Fibroblast of mammary gland (primary cell): Measurements from ENCODE around the gene RGMB.
"Not testable (repeated sequence)": the region's sequence is repeated elsewhere in the genome, so short reads cannot be mapped to it uniquely, and the experiment has no call there.

Experiments used
- DNase-seq: peaks from one replicate; pipeline ENCODE4 v3.0.0-alpha.2; 2010; ENCODE audit warnings: low read depth
- H3K4me3 ChIP-seq: 2 replicates; pipeline ENCODE4 v1.5.1; 2011; ENCODE audit warnings: low read depth, mild to moderate bottlenecking, low read length, moderate library complexity; ENCODE audit not compliant: control insufficient read depth
- TF ChIP-seq, protein P1 (sequence below): conservative IDR thresholded peaks from 2 replicates; pipeline ENCODE4 v1.5.1; 2011; ENCODE audit warnings: low read depth, low read length, inconsistent platforms; ENCODE audit not compliant: control insufficient read depth, insufficient read depth

RGMB gene

DNA sequence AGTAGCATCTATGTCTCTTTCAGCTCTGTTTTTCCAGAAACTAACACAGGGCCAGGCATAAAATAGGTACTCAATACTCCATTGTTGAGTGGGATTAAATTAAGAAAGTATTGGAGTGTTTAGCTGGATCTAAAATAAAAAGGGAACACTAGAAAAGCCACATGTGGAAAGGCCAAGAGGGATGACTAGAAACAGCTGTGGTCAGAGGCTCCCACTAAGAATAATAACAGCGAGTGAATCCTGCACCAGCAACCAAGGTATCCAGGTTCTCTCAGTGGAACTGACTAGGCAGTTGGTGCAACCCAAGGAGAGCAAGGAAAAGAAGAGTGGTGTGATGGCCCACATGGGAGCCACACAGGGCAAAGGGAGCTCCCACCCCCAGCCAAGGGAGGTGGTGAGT lies 31.5 kb upstream of the RGMB start:
- TF ChIP-seq, protein P1, sequence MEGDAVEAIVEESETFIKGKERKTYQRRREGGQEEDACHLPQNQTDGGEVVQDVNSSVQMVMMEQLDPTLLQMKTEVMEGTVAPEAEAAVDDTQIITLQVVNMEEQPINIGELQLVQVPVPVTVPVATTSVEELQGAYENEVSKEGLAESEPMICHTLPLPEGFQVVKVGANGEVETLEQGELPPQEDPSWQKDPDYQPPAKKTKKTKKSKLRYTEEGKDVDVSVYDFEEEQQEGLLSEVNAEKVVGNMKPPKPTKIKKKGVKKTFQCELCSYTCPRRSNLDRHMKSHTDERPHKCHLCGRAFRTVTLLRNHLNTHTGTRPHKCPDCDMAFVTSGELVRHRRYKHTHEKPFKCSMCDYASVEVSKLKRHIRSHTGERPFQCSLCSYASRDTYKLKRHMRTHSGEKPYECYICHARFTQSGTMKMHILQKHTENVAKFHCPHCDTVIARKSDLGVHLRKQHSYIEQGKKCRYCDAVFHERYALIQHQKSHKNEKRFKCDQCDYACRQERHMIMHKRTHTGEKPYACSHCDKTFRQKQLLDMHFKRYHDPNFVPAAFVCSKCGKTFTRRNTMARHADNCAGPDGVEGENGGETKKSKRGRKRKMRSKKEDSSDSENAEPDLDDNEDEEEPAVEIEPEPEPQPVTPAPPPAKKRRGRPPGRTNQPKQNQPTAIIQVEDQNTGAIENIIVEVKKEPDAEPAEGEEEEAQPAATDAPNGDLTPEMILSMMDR = no peak
- H3K4me3 ChIP-seq = no peak overlapping the region
- DNase-seq = no peak

DNA sequence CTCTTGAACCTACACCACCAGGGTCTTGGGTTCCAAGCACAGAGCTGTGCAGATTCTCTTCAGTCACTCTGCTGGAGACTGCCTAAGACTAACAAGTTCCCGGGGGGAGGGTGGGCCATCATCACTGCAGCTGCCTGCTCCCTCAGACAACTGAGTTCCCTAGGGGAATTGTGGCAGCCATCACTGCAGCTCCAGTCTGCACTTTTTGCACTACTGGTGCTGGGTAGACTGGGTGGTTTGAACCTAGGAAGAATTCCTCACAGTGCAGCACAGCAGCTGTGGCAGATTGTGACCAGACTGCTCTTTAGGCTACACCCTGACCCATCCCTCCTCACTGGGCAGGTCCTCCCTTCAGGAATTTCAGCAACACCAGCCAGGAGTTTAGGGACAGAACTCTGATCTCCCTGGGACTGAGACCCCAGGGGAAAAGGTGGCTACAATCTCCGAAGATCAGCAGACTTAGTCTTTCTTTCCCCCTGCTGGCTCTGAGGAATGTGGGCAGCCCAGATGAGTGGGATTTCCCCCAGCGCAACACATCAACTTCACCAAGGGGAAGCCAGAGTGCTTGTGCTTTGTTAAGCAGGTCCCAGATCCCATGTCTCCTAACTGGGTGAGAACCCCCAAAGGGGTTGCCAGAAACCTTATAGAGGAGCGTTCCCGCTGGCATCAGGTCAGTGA lies 30.9 kb upstream of the RGMB start:
- TF ChIP-seq, protein P1 = no peak
- H3K4me3 ChIP-seq = no peak overlapping the region
- DNase-seq = no peak

DNA sequence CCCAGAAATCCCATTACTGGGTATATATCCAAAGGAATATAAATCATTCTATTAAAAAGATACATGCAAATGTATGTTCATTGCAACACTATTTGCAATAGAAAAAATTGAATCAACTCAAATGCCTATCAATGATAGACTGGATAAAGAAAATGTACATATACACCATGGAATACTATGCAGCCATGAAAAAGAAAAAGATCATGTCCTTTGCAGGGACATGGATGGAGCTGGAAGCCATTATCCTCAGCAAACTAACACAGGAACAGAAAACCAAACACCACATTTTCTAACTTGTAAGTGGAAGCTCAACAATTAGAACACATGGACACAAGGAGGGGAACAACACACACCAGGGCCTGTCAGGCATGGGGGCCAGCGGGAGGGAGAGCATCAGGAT lies 25.2 kb upstream of the RGMB start:
- DNase-seq, H3K4me3 ChIP-seq: not testable (repeated sequence)

DNA sequence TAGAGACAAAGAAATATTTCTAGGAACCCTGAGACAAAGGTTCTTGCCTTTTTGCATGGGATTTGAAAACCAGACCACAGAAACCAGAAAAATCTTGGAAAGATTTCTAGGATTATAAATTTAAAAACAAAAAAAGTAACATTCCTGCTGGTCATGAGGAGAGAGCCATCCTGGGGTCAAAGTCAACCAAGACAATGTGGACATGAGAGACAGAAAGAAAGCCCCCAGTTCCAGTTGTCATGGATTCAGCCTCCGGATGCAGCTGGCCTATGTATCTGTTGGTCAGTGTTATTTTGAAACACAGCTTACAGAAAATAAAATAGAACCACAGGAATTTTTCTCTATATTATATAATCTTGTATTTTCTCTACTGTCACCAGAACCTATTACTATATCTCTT lies 24.4 kb upstream of the RGMB start:
- TF ChIP-seq, protein P1 = no peak
- DNase-seq = no peak
- H3K4me3 ChIP-seq = no peak overlapping the region

DNA sequence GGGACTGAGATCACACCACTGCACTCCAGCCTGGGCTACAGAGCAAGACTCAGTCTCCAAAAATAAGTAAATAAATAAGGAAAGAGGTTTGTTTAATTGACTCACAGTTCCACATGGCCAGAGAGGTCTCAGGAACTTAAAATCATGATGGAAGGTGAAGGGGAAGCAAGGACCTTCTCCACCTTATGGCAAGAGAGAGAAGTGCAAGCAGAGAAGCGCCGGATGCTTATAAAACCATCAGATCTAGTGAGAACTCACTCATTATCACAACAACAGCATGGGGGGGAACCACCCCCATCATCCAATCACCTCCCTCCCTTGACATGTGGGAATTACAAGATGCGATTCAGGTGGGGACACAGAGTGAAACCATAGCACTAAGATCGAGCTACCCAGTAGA lies 22.8 kb upstream of the RGMB start:
- no peak overlapping the region for H3K4me3 ChIP-seq
- no peak for DNase-seq

DNA sequence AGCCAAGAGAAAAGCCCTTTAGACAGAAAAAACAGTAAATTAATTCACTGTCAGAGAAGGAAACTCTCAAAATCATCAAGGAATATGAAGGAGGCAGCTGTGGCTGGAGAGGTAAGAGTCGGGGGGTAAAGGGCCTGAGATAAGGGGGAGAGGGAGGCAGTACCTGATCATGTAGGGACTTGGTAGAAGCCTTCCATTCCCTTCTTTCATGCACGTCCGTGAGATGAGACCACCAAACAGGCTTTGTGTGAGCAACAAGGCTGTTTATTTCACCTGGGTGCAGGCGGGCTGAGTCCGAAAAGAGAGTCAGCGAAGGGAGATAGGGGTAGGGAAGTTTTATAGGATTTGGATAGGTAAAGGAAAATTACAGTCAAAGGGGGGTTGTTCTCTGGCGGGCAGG lies 21.1 kb upstream of the RGMB start:
- not testable (repeated sequence) for DNase-seq

More for the DNA sequence above, 22.8 kb upstream of the RGMB start:
- TF ChIP-seq, protein P1 = peak; percentile 40

DNA sequence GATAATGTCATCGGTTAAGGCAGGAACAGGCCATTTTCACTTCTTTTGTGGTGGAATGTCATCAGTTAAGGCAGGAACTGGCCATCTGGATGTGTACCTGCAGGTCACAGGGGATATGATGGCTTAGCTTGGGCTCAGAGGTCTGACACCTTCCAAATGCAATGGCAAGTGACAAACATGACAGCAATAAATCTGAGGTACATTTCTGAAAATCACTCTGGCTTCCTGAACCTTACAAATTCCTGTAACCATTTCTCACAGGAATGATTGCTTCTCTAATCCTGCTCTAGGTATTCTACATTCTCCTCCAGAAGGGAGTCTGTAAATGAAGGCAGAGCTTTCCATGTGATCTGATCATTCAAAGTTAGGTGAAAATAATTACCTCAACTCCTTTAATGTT lies 20.7 kb upstream of the RGMB start:
- H3K4me3 ChIP-seq, DNase-seq: not testable (repeated sequence)

More for the DNA sequence above, 21.1 kb upstream of the RGMB start:
- not testable (repeated sequence) for H3K4me3 ChIP-seq

DNA sequence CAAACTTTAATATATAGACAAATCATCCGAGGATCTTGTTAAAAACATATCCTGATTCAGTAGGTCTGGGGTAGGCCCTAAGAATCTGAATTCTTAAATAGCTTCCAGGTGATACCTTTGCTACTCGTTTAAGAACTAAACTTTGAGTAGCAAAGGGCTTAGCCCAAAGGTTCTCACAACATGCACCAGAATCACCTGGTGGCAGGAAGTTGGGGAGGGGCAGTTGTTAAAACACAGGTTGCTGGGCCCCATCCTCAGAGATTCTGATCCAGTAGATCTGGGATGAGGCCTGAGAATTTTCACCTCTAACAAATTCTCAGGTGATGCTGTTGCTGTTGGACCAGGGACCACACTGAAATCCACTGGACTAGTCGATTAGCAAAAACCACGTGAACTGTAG lies 20.0 kb upstream of the RGMB start:
- no peak for DNase-seq
- H3K4me3 ChIP-seq = no peak overlapping the region
- TF ChIP-seq, protein P1 = no peak
